HG02884 (cell line): ENCODE measurements around the gene EFNA5.

ENCODE experiments used
- ATAC-seq: cut with Tn5 transposase; IDR thresholded peaks from one replicate; pipeline ENCODE4 v1.9.1; 2021; ENCODE audit warnings: mild to moderate bottlenecking, moderate library complexity; ENCODE audit not compliant: unreplicated experiment

The EFNA5 gene

DNA sequence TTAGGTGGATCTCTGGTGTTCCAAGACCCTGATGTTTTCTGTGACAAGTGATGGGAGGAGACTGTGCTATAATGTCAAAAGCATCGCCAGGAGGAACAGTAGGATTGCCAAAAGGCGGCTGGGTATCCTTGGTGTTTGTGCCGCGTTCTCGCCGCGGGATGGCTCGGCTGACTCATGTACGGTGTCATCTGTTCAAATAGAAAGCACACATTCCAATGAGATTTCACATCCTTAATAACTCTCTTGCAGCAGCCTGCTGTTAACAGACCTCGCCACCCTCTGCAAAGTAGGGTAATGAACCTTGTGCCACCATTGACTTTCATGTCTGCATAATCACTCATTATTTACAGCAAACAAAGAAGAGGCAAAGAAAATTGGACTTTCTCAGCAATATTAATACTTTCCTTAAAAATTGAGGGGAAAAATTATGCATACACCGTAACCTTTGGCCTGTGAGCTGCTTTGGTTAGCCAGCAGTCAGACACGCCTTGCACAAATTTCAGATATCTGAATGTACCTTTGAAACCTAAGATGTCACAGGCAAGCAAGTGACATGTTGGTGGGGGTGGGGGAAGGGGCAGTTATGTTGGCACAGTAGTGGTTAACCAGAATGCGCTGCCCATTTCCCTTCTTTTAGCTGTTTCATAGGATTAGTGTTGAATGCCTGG, 289.4 kb downstream of the EFNA5 start:
- no peak for ATAC-seq

GRCh38 chr5:107380654-107381053, 290.1 kb downstream of the EFNA5 start:
- ATAC-seq, result no peak

GRCh38 chr5:107378218-107378899, 292.4 kb downstream of the EFNA5 start:
- no peak for ATAC-seq

DNA sequence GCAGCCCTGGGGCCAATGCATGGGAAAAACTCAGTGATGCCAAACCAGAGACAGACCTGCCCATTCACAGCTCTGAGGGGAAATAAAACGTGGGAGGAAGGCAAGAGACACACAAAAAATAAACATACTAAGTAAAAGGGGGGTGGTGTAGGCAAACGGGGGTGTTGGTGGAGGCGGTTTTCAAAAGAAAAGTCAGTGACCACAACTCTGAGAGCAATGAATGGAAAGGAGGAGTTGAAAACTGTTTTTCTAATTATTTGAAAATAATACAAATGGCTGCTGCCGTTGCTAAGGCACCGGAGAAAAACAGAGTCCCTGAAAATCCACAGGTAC, 293.5 kb downstream of the EFNA5 start:
- ATAC-seq, result no peak

- ATAC-seq, result no peak
Measured at GRCh38 chr5:107376546-107377276, 294.0 kb downstream of the EFNA5 start.

DNA sequence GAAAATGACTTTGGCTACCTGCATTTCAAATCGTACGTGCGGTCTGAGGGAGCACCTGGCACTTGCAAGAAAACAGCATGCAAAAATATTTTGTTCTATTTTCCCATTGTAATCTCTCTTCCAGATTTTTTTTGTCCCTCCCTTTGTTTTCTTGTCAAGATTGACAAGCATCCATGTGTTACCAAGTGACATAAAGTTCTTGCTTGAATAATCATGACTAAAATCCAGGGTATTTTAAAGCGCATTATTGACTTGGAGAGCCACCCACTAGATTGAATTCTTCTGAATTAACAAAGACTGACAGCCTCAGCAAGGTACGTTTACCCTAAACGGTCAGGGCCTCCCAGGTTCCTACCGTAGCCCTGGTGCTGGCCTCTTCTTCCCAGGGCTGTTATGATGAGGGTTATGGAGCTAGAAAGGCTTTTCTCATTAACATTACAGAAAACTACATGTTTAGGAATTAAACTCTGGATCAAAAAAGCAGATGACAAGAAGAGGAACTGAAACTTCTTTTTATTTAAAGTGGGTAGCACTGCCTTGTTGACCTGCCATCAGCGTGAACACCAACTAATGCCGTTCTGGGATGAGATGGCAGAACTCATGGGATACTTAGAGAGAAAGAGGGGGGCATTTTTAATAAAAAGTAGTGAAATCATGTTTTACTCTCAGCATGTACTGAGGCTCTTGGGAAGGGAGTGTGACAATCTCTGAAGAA, 297.0 kb downstream of the EFNA5 start:
- peak; percentile 73 for ATAC-seq

GRCh38 chr5:107372723-107373450, 297.9 kb downstream of the EFNA5 start:
- no peak for ATAC-seq

DNA sequence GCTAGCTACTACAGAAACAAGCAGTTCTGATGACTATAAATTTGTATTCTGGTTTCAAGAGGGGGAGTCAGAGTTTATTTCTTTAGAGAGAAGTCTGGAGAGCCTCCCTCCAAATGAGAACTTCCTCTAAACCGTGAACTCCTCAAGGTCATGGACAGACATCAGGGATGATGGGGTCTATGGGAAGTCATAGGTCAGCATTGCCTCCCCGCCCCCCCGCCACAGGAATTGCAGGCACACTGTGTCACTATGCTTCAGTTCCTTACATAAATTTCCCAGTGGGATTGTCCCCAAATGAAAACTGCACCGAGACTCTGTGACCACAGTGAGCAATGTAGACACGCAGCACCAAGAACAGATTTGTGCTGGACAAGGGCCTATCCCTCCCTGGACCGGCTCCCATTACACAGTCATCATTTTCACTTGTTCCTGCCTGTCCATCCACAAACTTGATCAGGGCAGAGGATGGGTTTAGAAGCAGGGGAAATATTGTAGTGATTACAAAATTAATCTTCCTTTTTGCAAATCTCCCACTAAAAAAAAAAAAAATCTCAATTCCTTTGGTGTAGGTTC, 300.3 kb downstream of the EFNA5 start:
- ATAC-seq, result no peak

GRCh38 chr5:107369622-107370021, 301.1 kb downstream of the EFNA5 start:
- no peak for ATAC-seq

- ATAC-seq, result no peak
Measured at GRCh38 chr5:107368615-107369014, 302.1 kb downstream of the EFNA5 start.

DNA sequence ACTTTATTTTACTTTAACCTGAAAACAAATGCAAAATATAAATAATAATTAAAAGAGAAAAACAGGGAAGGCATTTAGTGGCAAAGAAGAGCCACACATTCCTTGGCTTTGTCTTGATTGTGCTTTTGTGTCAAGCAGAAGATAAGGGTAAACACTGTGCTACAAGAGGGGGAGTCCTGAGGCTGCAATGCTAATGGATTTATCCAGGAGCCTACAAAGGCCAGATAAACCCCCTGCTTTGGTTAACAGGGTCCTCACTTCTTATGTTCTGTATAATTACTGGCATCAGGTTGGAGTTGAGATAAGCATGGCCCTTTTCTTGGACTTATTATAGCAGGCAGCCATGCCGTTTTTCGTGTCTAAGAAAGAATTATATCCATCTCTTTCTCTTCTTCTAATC, 302.8 kb downstream of the EFNA5 start:
- no peak for ATAC-seq

DNA sequence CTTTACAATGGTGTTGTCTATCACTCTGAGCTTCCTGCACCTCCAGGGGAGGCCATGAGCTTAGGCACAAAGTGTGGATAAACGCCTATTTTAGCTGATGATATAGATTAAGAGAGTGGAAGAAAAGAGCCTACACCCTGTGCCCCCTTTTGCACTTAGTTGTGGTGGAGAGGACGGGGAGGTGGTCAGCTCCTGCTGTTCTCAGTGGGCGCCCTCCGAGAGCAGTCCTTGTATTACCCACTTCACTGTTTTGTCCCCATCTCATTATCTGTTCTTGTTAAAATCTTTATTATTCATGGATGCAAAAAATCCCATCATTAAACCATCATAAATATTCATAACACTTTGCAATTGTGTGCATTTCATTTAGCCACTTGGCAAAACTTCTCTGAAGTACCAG, 303.3 kb downstream of the EFNA5 start:
- ATAC-seq, result no peak

DNA sequence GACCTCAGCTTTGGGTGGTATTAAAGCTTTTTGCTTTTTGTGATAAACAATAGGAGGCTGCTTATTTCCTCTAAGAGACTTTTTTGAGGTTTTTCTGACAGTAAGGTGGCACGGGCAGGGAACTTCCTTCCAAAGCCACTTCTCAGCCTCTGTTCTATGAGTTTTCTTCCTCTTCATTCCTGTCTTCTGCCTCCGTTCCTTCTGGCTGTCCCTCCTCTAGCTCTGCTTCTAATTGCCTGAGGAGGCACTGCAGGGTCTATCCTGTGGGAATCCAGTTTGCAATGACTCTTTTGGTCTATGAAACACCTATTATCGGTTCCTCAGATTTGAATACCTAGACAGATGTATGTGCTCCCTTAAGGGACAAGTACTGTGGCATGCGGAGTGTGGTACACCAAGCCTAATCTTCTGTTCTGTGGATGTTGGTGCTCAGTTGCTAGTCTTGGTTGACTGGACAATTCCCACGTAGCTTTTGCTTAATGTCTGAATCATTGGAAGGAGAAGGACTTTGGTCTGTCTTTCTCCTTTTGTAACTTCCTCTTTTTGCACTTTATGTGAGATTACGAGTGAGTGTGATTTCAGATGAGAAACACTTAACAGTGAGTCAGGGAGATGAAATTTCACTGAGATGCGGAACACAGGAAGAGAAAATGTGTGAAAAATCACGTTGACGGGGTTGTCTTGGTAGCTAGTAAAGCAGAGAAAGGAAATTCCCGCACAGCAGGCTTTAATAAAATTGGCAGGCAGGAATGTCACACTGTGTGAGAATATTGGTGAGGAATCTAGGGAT, 305.2 kb downstream of the EFNA5 start:
- ATAC-seq, result peak; percentile 60

GRCh38 chr5:107364443-107365319, 306.1 kb downstream of the EFNA5 start:
- ATAC-seq, result no peak

DNA sequence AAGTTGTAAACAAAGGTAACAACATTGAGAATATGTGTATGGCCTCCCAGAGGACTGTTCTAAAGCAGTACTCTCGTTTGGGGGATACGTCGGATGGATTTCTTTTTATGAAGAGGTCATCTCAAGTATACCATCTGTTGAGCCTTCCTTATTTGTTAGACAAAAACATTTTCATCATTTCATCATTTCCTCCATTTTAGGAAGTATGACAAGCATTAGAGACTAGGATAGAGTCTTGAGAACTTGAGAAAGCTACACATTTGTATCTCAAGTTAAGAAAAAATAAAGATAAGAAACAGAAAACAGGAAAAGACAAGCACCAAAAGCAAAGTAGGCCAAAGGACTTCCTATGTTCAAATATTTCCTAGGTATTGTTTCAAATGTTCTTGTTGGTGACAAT, 307.0 kb downstream of the EFNA5 start:
- ATAC-seq, result no peak

GRCh38 chr5:107361945-107362344, 308.8 kb downstream of the EFNA5 start:
- no peak for ATAC-seq

DNA sequence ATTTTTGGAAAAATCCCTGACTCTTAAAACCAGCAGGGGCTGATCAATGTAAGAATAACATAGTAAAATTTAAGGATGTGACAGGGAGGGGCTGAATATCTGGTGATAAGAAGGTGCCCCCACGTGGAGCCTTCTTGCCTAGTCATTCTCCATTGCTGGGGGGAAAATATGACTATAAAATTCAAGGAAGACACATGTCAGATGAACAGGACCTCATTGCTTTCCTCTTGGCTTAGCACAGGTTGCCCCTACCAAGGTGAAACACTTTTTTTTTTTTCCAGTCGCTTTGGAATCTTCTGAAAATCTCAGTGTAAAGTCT, 310.9 kb downstream of the EFNA5 start:
- ATAC-seq, result no peak

GRCh38 chr5:107359033-107359915, 311.5 kb downstream of the EFNA5 start:
- ATAC-seq, result no peak
